Breast epithelium (tissue), 4 donors: ENCODE measurements around the gene FXYD1. TPM values are rescaled to one million over a fixed set of nuclear protein-coding genes. Genes with fewer than 3 reads are reported as not detected.

Source experiments
- DNase-seq, 2 donors: peaks; one replicate each; pipeline ENCODE4 v3.0.0-alpha.2; 2019; ENCODE audit warnings: low spot score in 2 of 2
- H3K27ac ChIP-seq, 2 donors: fragments of 200-600 bp; sonication (generic) in 1 of 2; one replicate each; pipeline ENCODE4 v1.5.1; 2016 to 2019; ENCODE audit warnings: mild to moderate bottlenecking in 1 of 2
- H3K27me3 ChIP-seq, 2 donors: fragments of 200-600 bp; sonication (generic) in 1 of 2; one replicate each; pipeline versions ENCODE4 v1.5.1 to v1.6.0; 2017 to 2019; ENCODE audit warnings: control low read depth in 1 of 2, mild to moderate bottlenecking in 1 of 2
- H3K36me3 ChIP-seq: fragments of 200-600 bp; one replicate; pipeline ENCODE4 v1.5.1; 2019
- H3K4me1 ChIP-seq, 2 donors: fragments of 200-600 bp; sonication (generic); one replicate each; pipeline ENCODE4 v1.5.1; 2016 to 2019; ENCODE audit warnings: control low read depth in 1 of 2
- H3K4me3 ChIP-seq, 3 donors: fragments of 200-600 bp; sonication (generic); 1 replicate in 2 of 3; 2 replicates in 1 of 3; pipeline ENCODE4 v1.5.1; 2016 to 2019; ENCODE audit warnings: mild to moderate bottlenecking in 3 of 3, moderate library complexity in 2 of 3
- H3K9me3 ChIP-seq, 2 donors: fragments of 200-600 bp; sonication (generic) in 1 of 2; one replicate each; pipeline ENCODE4 v1.5.1; 2016 to 2019; ENCODE audit warnings: control low read depth in 1 of 2
- CTCF ChIP-seq, 3 donors: fragments of 450-650 bp; IDR thresholded peaks; one replicate each; pipeline ENCODE4 v1.5.1; 2016 to 2017; ENCODE audit warnings: antibody characterized with exemption in 3 of 3, mild to moderate bottlenecking in 3 of 3, moderate library complexity in 3 of 3
- POLR2A ChIP-seq: fragments of 450-650 bp; IDR thresholded peaks from one replicate; pipeline ENCODE4 v1.6.1; 2016; ENCODE audit warnings: antibody characterized with exemption, mild to moderate bottlenecking, moderate library complexity
- POLR2AphosphoS5 ChIP-seq, 3 donors: sonication (generic); formaldehyde crosslinking; IDR thresholded peaks; one replicate each; pipeline ENCODE4 v1.6.1; 2017; ENCODE audit warnings: antibody characterized with exemption in 3 of 3
- intact Hi-C: fragments of 100-400 bp; cut with DNase I; formaldehyde crosslinking; loops from one replicate; pipeline ENCODE4 v1.15.1; 2023; ENCODE audit warnings: low total_unique reads
- total RNA-seq, 3 donors: library from RNA; depleted of rRNA; stranded (reverse); fragments of >200 nt; gene quantifications; one replicate each; pipeline ENCODE4 v1.1.0, GENCODE V29; 2016

The FXYD1 gene
- total RNA-seq, 3 donors from 2014 or later = 15.5 to 75.5 (median 34.7) TPM

GRCh38 chr19:35160629-35161433 lies 22.2 kb downstream of the FXYD1 start:
- Histone ChIP-seq H3K4me3 (no peak overlapping the region), H3K27ac (no peak overlapping the region), H3K4me1 (no peaks in the 10 kb centered on the region), H3K9me3 (peaks cover 12 to 13% of the 10 kb centered on the region in 2 donors), H3K36me3 (no peaks in the 10 kb centered on the region), H3K27me3 (no peaks in the 10 kb centered on the region)
- intact Hi-C loops = no loop called here
- DNase-seq = no peak
- no peak for TF ChIP-seq CTCF (IDR thresholded peaks at IDR 0.05)
- no peak for TF ChIP-seq POLR2AphosphoS5 (IDR thresholded peaks at IDR 0.05)
- no peak for TF ChIP-seq POLR2A

- Histone ChIP-seq H3K36me3 (no peaks in the 10 kb centered on the region), H3K27me3 (no peaks in the 10 kb centered on the region), H3K4me3 (no peak overlapping the region), H3K9me3 (peaks cover 18 to 19% of the 10 kb centered on the region in 2 donors), H3K27ac (no peak overlapping the region), H3K4me1 (no peaks in the 10 kb centered on the region)
- no peak for DNase-seq
- intact Hi-C loops = no loop called here
- TF ChIP-seq CTCF (IDR thresholded peaks at IDR 0.05) = no peak
- no peak for TF ChIP-seq POLR2AphosphoS5 (IDR thresholded peaks at IDR 0.05)
- TF ChIP-seq POLR2A = no peak
These were observed 22.8 kb downstream of the FXYD1 start for GRCh38 chr19:35161434-35161743.

- Histone ChIP-seq H3K27me3 (no peaks in the 10 kb centered on the region), H3K9me3 (peaks cover 20 to 24% of the 10 kb centered on the region in 2 donors), H3K4me3 (no peak overlapping the region), H3K4me1 (no peaks in the 10 kb centered on the region), H3K36me3 (no peaks in the 10 kb centered on the region), H3K27ac (peak overlapping the region; percentile 12 to 18)
- no peak for TF ChIP-seq CTCF (IDR thresholded peaks at IDR 0.05)
- no peak for TF ChIP-seq POLR2A
- TF ChIP-seq POLR2AphosphoS5 (IDR thresholded peaks at IDR 0.05) = peak in 2 of 3 donors; percentile 12 to 65
- intact Hi-C loops = no loop called here
- DNase-seq = peak in 1 of 2 donors; percentile 75
These were observed 24.1 kb downstream of the FXYD1 start for GRCh38 chr19:35162471-35163326.

- Histone ChIP-seq H3K9me3 (peaks cover 20 to 24% of the 10 kb centered on the region in 2 donors), H3K27me3 (no peaks in the 10 kb centered on the region), H3K4me1 (no peaks in the 10 kb centered on the region), H3K27ac (no peak overlapping the region), H3K4me3 (no peak overlapping the region), H3K36me3 (no peaks in the 10 kb centered on the region)
- TF ChIP-seq POLR2A (no peak), CTCF (IDR thresholded peaks at IDR 0.05) (no peak), POLR2AphosphoS5 (IDR thresholded peaks at IDR 0.05) (no peak)
- DNase-seq = no peak
- intact Hi-C loops = no loop called here
These were observed 25.8 kb downstream of the FXYD1 start for GRCh38 chr19:35164418-35164817.
